RWPE2 (cell line): Measurements from ENCODE around the gene SEMA3D.

Source experiments
- ATAC-seq: fragments of 200-7000 bp; cut with Tn5 transposase; 3 replicates; pipeline ENCODE4 v1.9.1; 2021; ENCODE audit warnings: low read depth
- DNase-seq: peaks from one replicate; pipeline ENCODE4 v3.0.0-alpha.2; 2020; ENCODE audit warnings: low spot score
- H3K27ac ChIP-seq: fragments of 450-650 bp; 2 replicates; pipeline ENCODE4 v1.5.1; 2017; ENCODE audit warnings: mild to moderate bottlenecking; ENCODE audit not compliant: poor library complexity, severe bottlenecking
- H3K27me3 ChIP-seq: fragments of 250-450 bp; sonication (Bioruptor Pico); 2 replicates; pipeline ENCODE4 v1.5.1; 2021; ENCODE audit warnings: mild to moderate bottlenecking, moderate library complexity; ENCODE audit not compliant: insufficient read depth, poor library complexity, severe bottlenecking
- H3K36me3 ChIP-seq: fragments of 250-450 bp; sonication (Bioruptor Pico); 2 replicates; pipeline ENCODE4 v1.5.1; 2020; ENCODE audit warnings: low read depth, mild to moderate bottlenecking, moderate library complexity
- H3K4me1 ChIP-seq: fragments of 250-450 bp; sonication (Bioruptor Pico); 2 replicates; pipeline ENCODE4 v1.5.1; 2021; ENCODE audit warnings: mild to moderate bottlenecking, moderate library complexity; ENCODE audit not compliant: insufficient read depth, poor library complexity, severe bottlenecking
- H3K4me3 ChIP-seq: fragments of 250-450 bp; sonication (Bioruptor Pico); 2 replicates; pipeline ENCODE4 v1.5.1; 2021; ENCODE audit warnings: mild to moderate bottlenecking, moderate library complexity; ENCODE audit not compliant: severe bottlenecking
- H3K9me3 ChIP-seq: fragments of 250-450 bp; sonication (Bioruptor Pico); 2 replicates; pipeline ENCODE4 v1.5.1; 2021; ENCODE audit warnings: mild to moderate bottlenecking, moderate library complexity; ENCODE audit not compliant: severe bottlenecking
- TF ChIP-seq, protein P1 (sequence below): fragments of 450-650 bp; IDR thresholded peaks from one replicate; pipeline ENCODE4 v1.5.1; 2017; ENCODE audit warnings: mild to moderate bottlenecking, moderate library complexity; ENCODE audit not compliant: poor library complexity, severe bottlenecking

SEMA3D gene

DNA sequence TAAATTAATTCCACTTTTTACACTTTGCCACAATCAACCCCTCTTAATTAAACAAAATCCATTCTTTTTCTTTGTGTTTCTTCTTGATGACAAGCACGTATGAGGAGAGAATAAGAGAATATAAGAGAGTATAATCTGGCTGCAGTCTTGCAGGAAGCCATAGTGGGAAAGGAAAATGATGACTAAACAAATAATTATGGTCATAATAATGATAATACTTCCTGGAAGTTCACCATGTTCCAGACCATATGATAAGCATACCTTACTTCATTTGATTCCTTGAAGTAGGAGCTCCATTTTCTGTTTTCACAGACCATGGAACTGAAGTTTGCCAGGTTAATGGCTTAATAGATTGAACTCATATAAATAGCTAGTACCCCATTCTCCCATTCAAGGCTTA is 237.8 kb downstream of the SEMA3D start:
- peaks cover 6% of the 10 kb centered on the region for H3K4me1 ChIP-seq
- TF ChIP-seq, protein P1, sequence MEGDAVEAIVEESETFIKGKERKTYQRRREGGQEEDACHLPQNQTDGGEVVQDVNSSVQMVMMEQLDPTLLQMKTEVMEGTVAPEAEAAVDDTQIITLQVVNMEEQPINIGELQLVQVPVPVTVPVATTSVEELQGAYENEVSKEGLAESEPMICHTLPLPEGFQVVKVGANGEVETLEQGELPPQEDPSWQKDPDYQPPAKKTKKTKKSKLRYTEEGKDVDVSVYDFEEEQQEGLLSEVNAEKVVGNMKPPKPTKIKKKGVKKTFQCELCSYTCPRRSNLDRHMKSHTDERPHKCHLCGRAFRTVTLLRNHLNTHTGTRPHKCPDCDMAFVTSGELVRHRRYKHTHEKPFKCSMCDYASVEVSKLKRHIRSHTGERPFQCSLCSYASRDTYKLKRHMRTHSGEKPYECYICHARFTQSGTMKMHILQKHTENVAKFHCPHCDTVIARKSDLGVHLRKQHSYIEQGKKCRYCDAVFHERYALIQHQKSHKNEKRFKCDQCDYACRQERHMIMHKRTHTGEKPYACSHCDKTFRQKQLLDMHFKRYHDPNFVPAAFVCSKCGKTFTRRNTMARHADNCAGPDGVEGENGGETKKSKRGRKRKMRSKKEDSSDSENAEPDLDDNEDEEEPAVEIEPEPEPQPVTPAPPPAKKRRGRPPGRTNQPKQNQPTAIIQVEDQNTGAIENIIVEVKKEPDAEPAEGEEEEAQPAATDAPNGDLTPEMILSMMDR: no peak
- no peaks in the 10 kb centered on the region for H3K27me3 ChIP-seq
- H3K9me3 ChIP-seq: no peaks in the 10 kb centered on the region
- DNase-seq: no peak
- no peak overlapping the region for H3K4me3 ChIP-seq
- no peak for ATAC-seq
- H3K27ac ChIP-seq: no peak overlapping the region
- H3K36me3 ChIP-seq: no peaks in the 10 kb centered on the region

GRCh38 chr7:84948634-84949033 is 238.2 kb downstream of the SEMA3D start:
- Histone ChIP-seq H3K27me3 (no peaks in the 10 kb centered on the region), H3K4me1 (peaks cover 6% of the 10 kb centered on the region), H3K4me3 (no peak overlapping the region), H3K27ac (no peak overlapping the region), H3K36me3 (no peaks in the 10 kb centered on the region), H3K9me3 (no peaks in the 10 kb centered on the region)
- no peak for ATAC-seq
- DNase-seq: no peak
- TF ChIP-seq, protein P1: no peak

- no peaks in the 10 kb centered on the region for H3K9me3 ChIP-seq
- H3K36me3 ChIP-seq: no peaks in the 10 kb centered on the region
- peaks cover 6% of the 10 kb centered on the region for H3K4me1 ChIP-seq
- H3K27ac ChIP-seq: no peak overlapping the region
- no peak for DNase-seq
- TF ChIP-seq, protein P1: no peak
- no peak overlapping the region for H3K4me3 ChIP-seq
- H3K27me3 ChIP-seq: no peaks in the 10 kb centered on the region
- no peak for ATAC-seq
These were observed 240.3 kb downstream of the SEMA3D start for GRCh38 chr7:84946549-84946948.
